ENCODE data around the gene CACNA1C. TPM values are rescaled to one million over a fixed set of nuclear protein-coding genes. Genes with fewer than 3 reads are reported as not detected.
A peak's percentile ranks its signal among the peaks of the same experiment; 100 is the strongest.
"Not testable (repeated sequence)": the region's sequence is repeated elsewhere in the genome, so short reads cannot be mapped to it uniquely, and the experiment has no call there.

CACNA1C gene
- total RNA-seq, 8 experiments from 2014 or later, result 0.97 to 36.4 (median 5.1) TPM

GRCh38 chr12:2084553-2085296, 31.9 kb downstream of the CACNA1C start:
- Histone ChIP-seq H3K4me3 (no peak overlapping the region), H3K4me1 (replicated peaks in 1 of 2) (peaks cover 0 to 3% of the 10 kb centered on the region in 2 donors), H3K27ac (no peak overlapping the region)
- in situ Hi-C loops (cut with MboI; ENCODE audit: low pct_unique_long_range_greater_than_20kb in 2 of 9, low sequenced_read_pairs in 9 of 9, unreplicated experiment in 9 of 9), result loop anchor here in 1 of 9 experiments (25.0 kb wide), 1 partner anchor 178 kb away; no protein-coding TSS in a partner anchor
- WGBS, 10 experiments, result 0 to 63% (median 46%) methylated on average over 1 to 4 of the region's 4 CpGs; no CpG with 5 or more reads in 2 of the 10 experiments
- peak in 4 of 8 experiments; percentile 14 to 98 (median 84) for ATAC-seq (replicated peaks in 6 of 8)

- Histone ChIP-seq H3K4me1 (replicated peaks in 1 of 2) (no peaks in the 10 kb centered on the region), H3K4me3 (no peak overlapping the region), H3K27ac (no peak overlapping the region)
- no peak for ATAC-seq (replicated peaks in 6 of 8)
- in situ Hi-C loops (cut with MboI; ENCODE audit: low pct_unique_long_range_greater_than_20kb in 2 of 9, low sequenced_read_pairs in 9 of 9, unreplicated experiment in 9 of 9), result loop anchor here in 1 of 9 experiments (25.0 kb wide), 1 partner anchor 170 kb away; no protein-coding TSS in a partner anchor
- WGBS, 10 experiments, result 60 to 92% (median 84%) methylated on average over 1 to 4 of the region's 5 CpGs; no CpG with 5 or more reads in 4 of the 10 experiments
Observed at GRCh38 chr12:2092354-2092753, 39.6 kb downstream of the CACNA1C start.

GRCh38 chr12:2092890-2093289, 40.1 kb downstream of the CACNA1C start:
- 75 to 100% (median 79%) methylated on average over 1 to 4 of the region's 6 CpGs; no CpG with 5 or more reads in 4 of the 10 experiments for WGBS, 10 experiments
- no peak overlapping the region for H3K27ac ChIP-seq
- H3K4me3 ChIP-seq, result no peak overlapping the region
- no peak for ATAC-seq (replicated peaks in 6 of 8)
- no peaks in the 10 kb centered on the region for H3K4me1 ChIP-seq (replicated peaks in 1 of 2)
- in situ Hi-C loops (cut with MboI; ENCODE audit: low pct_unique_long_range_greater_than_20kb in 2 of 9, low sequenced_read_pairs in 9 of 9, unreplicated experiment in 9 of 9), result loop anchor here in 1 of 9 experiments (25.0 kb wide), 1 partner anchor 169 kb away; no protein-coding TSS in a partner anchor

- 25 to 60% (median 35%) methylated on average over 1 to 2 of the region's 2 CpGs; no CpG with 5 or more reads in 4 of the 10 experiments for WGBS, 10 experiments
- in situ Hi-C loops (cut with MboI; ENCODE audit: low pct_unique_long_range_greater_than_20kb in 2 of 9, low sequenced_read_pairs in 9 of 9, unreplicated experiment in 9 of 9), result loop anchor here in 1 of 9 experiments (25.0 kb wide), 1 partner anchor 168 kb away; no protein-coding TSS in a partner anchor
- H3K27ac ChIP-seq, result no peak overlapping the region
- ATAC-seq (replicated peaks in 6 of 8), result peak in 2 of 8 experiments; percentile 39 to 72
- H3K4me3 ChIP-seq, result no peak overlapping the region
- H3K4me1 ChIP-seq (replicated peaks in 1 of 2), result no peaks in the 10 kb centered on the region
Observed at GRCh38 chr12:2094597-2094996, 41.8 kb downstream of the CACNA1C start.

GRCh38 chr12:2095878-2096277, 43.1 kb downstream of the CACNA1C start:
- no peak overlapping the region for H3K27ac ChIP-seq
- no peak overlapping the region for H3K4me3 ChIP-seq
- no peak for ATAC-seq (replicated peaks in 6 of 8)
- no peaks in the 10 kb centered on the region for H3K4me1 ChIP-seq (replicated peaks in 1 of 2)
- in situ Hi-C loops (cut with MboI; ENCODE audit: low pct_unique_long_range_greater_than_20kb in 2 of 9, low sequenced_read_pairs in 9 of 9, unreplicated experiment in 9 of 9), result loop anchor here in 1 of 9 experiments (25.0 kb wide), 1 partner anchor 166 kb away; no protein-coding TSS in a partner anchor
- WGBS, 10 experiments, result 94 to 100% (median 100%) methylated on average over 1 to 3 of the region's 5 CpGs; no CpG with 5 or more reads in 5 of the 10 experiments

- peak in 1 of 8 experiments; percentile 22 for ATAC-seq (replicated peaks in 6 of 8)
- WGBS, 10 experiments, result 67 to 100% (median 82%) methylated on average over 1 to 6 of the region's 7 CpGs; no CpG with 5 or more reads in 4 of the 10 experiments
- Histone ChIP-seq H3K4me1 (replicated peaks in 1 of 2) (no peaks in the 10 kb centered on the region), H3K4me3 (no peak overlapping the region), H3K27ac (no peak overlapping the region)
- in situ Hi-C loops (cut with MboI; ENCODE audit: low pct_unique_long_range_greater_than_20kb in 2 of 9, low sequenced_read_pairs in 9 of 9, unreplicated experiment in 9 of 9), result loop anchor here in 1 of 9 experiments (25.0 kb wide), 1 partner anchor 165 kb away; no protein-coding TSS in a partner anchor
Observed at GRCh38 chr12:2097617-2098016, 44.8 kb downstream of the CACNA1C start.

- Histone ChIP-seq H3K4me3 (no peak overlapping the region), H3K27ac (no peak overlapping the region), H3K4me1 (replicated peaks in 1 of 2) (no peaks in the 10 kb centered on the region)
- in situ Hi-C loops (cut with MboI; ENCODE audit: low pct_unique_long_range_greater_than_20kb in 2 of 9, low sequenced_read_pairs in 9 of 9, unreplicated experiment in 9 of 9), result loop anchor here in 1 of 9 experiments (25.0 kb wide), 1 partner anchor 163 kb away; no protein-coding TSS in a partner anchor
- WGBS, 10 experiments, result 0 to 95% (median 70%) methylated on average over 1 to 8 of the region's 11 CpGs; no CpG with 5 or more reads in 2 of the 10 experiments
- ATAC-seq (replicated peaks in 6 of 8), result peak in 1 of 8 experiments; percentile 35
Observed at GRCh38 chr12:2098852-2099251, 46.1 kb downstream of the CACNA1C start.

- Histone ChIP-seq H3K4me1 (replicated peaks in 1 of 2) (no peaks in the 10 kb centered on the region), H3K27ac (no peak overlapping the region), H3K4me3 (no peak overlapping the region)
- 54 to 100% (median 70%) methylated on average over 1 to 4 of the region's 4 CpGs; no CpG with 5 or more reads in 4 of the 10 experiments for WGBS, 10 experiments
- in situ Hi-C loops (cut with MboI; ENCODE audit: low pct_unique_long_range_greater_than_20kb in 2 of 9, low sequenced_read_pairs in 9 of 9, unreplicated experiment in 9 of 9), result loop anchor here in 1 of 9 experiments (25.0 kb wide), 1 partner anchor 163 kb away; no protein-coding TSS in a partner anchor
- no peak for ATAC-seq (replicated peaks in 6 of 8)
Observed at GRCh38 chr12:2099595-2099994, 46.8 kb downstream of the CACNA1C start.

GRCh38 chr12:2101359-2101758, 48.6 kb downstream of the CACNA1C start:
- Histone ChIP-seq H3K4me1 (replicated peaks in 1 of 2) (no peaks in the 10 kb centered on the region), H3K4me3 (no peak overlapping the region), H3K27ac (no peak overlapping the region)
- in situ Hi-C loops (cut with MboI; ENCODE audit: low pct_unique_long_range_greater_than_20kb in 2 of 9, low sequenced_read_pairs in 9 of 9, unreplicated experiment in 9 of 9), result no loop called here
- no peak for ATAC-seq (replicated peaks in 6 of 8)
- 60 to 77% methylated on average over 4 to 5 of the region's 16 CpGs; no CpG with 5 or more reads in 8 of the 10 experiments for WGBS, 10 experiments

- no peak overlapping the region for H3K4me3 ChIP-seq
- in situ Hi-C loops (cut with MboI; ENCODE audit: low pct_unique_long_range_greater_than_20kb in 2 of 9, low sequenced_read_pairs in 9 of 9, unreplicated experiment in 9 of 9), result no loop called here
- no peak for ATAC-seq (replicated peaks in 6 of 8)
- H3K27ac ChIP-seq, result no peak overlapping the region
- H3K4me1 ChIP-seq (replicated peaks in 1 of 2), result no peaks in the 10 kb centered on the region
- 0 to 88% (median 17%) methylated on average over 1 to 3 of the region's 3 CpGs; no CpG with 5 or more reads in 3 of the 10 experiments for WGBS, 10 experiments
Observed at GRCh38 chr12:2101771-2102170, 49.0 kb downstream of the CACNA1C start.

- H3K4me1 ChIP-seq (replicated peaks in 1 of 2); H3K27ac ChIP-seq; ATAC-seq (replicated peaks in 6 of 8); in situ Hi-C loops (cut with MboI; ENCODE audit: low pct_unique_long_range_greater_than_20kb in 2 of 9, low sequenced_read_pairs in 9 of 9, unreplicated experiment in 9 of 9); H3K4me3 ChIP-seq: not testable (repeated sequence)
- 80 to 100% (median 94%) methylated on average over 1 to 5 of the region's 5 CpGs; no CpG with 5 or more reads in 5 of the 10 experiments for WGBS, 10 experiments
Observed at GRCh38 chr12:2102736-2103135, 49.9 kb downstream of the CACNA1C start.

- ATAC-seq (replicated peaks in 6 of 8); in situ Hi-C loops (cut with MboI; ENCODE audit: low pct_unique_long_range_greater_than_20kb in 2 of 9, low sequenced_read_pairs in 9 of 9, unreplicated experiment in 9 of 9); H3K27ac ChIP-seq; H3K4me3 ChIP-seq; H3K4me1 ChIP-seq (replicated peaks in 1 of 2): not testable (repeated sequence)
- WGBS, 10 experiments, result 80 to 100% methylated on average over 1 of the region's 17 CpGs; no CpG with 5 or more reads in 8 of the 10 experiments
Observed at GRCh38 chr12:2105387-2105786, 52.6 kb downstream of the CACNA1C start.

GRCh38 chr12:2108166-2108565, 55.4 kb downstream of the CACNA1C start:
- ATAC-seq (replicated peaks in 6 of 8), result no peak
- no peak overlapping the region for H3K27ac ChIP-seq
- H3K4me3 ChIP-seq, result no peak overlapping the region
- peaks cover 5 to 12% of the 10 kb centered on the region in 2 donors for H3K4me1 ChIP-seq (replicated peaks in 1 of 2)
- in situ Hi-C loops (cut with MboI; ENCODE audit: low pct_unique_long_range_greater_than_20kb in 2 of 9, low sequenced_read_pairs in 9 of 9, unreplicated experiment in 9 of 9), result no loop called here
- 77 to 100% (median 92%) methylated on average over 1 to 4 of the region's 8 CpGs; no CpG with 5 or more reads in 2 of the 10 experiments for WGBS, 10 experiments
